Esophagus squamous epithelium (tissue), 5 donors: ENCODE data around the gene PHC3. TPM values are rescaled to one million over a fixed set of nuclear protein-coding genes. Genes with fewer than 3 reads are reported as not detected.

ENCODE experiments used
- DNase-seq: peaks from one replicate; lab custom pipeline; 2025; lab: John Stamatoyannopoulos, UW
- H3K27ac ChIP-seq, 4 donors: fragments of 200-600 bp; sonication (generic); one replicate each; pipeline ENCODE4 v1.5.1; 2016 to 2019; ENCODE audit warnings: mild to moderate bottlenecking in 1 of 4
- H3K27me3 ChIP-seq, 4 donors: fragments of 200-600 bp; sonication (generic); 1 replicate in 3 of 4; 2 replicates in 1 of 4; pipeline versions ENCODE4 v1.5.1 to v1.6.0; 2017 to 2021; ENCODE audit warnings: antibody characterized with exemption in 1 of 4
- H3K36me3 ChIP-seq, 3 donors: fragments of 200-600 bp; sonication (generic); one replicate each; pipeline ENCODE4 v1.5.1; 2016 to 2019
- H3K4me1 ChIP-seq, 3 donors: fragments of 200-600 bp; sonication (generic); one replicate each; pipeline ENCODE4 v1.5.1; 2017 to 2019
- H3K4me3 ChIP-seq, 4 donors: fragments of 200-600 bp; sonication (generic); 1 replicate in 3 of 4; 2 replicates in 1 of 4; pipeline ENCODE4 v1.5.1; 2016 to 2019; ENCODE audit warnings: mild to moderate bottlenecking in 2 of 4, moderate library complexity in 1 of 4
- H3K9me3 ChIP-seq, 3 donors: fragments of 200-600 bp; sonication (generic); one replicate each; pipeline ENCODE4 v1.5.1; 2016 to 2019
- CTCF ChIP-seq, 6 experiments: fragments of 450-650 bp in 4 of 6; fragments of 200-600 bp in 2 of 6; sonication (generic) in 2 of 6; IDR thresholded peaks; one replicate each; pipeline ENCODE4 v1.5.1; 2016 to 2019; ENCODE audit warnings: antibody characterized with exemption in 6 of 6, mild to moderate bottlenecking in 4 of 6, moderate library complexity in 4 of 6
- POLR2A ChIP-seq, 4 donors: fragments of 450-650 bp; IDR thresholded peaks; one replicate each; pipeline ENCODE4 v1.6.1; 2017; ENCODE audit warnings: antibody characterized with exemption in 4 of 4, mild to moderate bottlenecking in 4 of 4, moderate library complexity in 3 of 4
- WGBS, 2 donors: methylation state at CpG; one replicate each; pipeline ENCODE4 v1.1.5; 2018; 5-methylcytosine and 5-hydroxymethylcytosine counted together
- intact Hi-C: fragments of 100-400 bp; cut with DNase I; formaldehyde crosslinking; loops from one replicate; pipeline ENCODE4 v1.15.0; 2022
- total RNA-seq, 4 donors: library from RNA; depleted of rRNA; stranded (reverse); fragments of >200 nt; gene quantifications; one replicate each; pipeline ENCODE4 v1.1.0, GENCODE V29; 2016
- donor health status: DM: yes; HTN: yes; CAD: no.

The PHC3 gene
- total RNA-seq, 4 donors from 2014 or later = 22.1 to 47.7 (median 25.4) TPM

- no peak overlapping the region for H3K27ac ChIP-seq
- intact Hi-C loops = no loop called here
- WGBS, 2 donors = 63 to 69% methylated on average over 1 of the region's 1 CpG
These were observed 10.0 kb downstream of the PHC3 start for GRCh38 chr3:170171563-170171962.

GRCh38 chr3:170164717-170165116, 16.8 kb downstream of the PHC3 start:
- no peaks in the 10 kb centered on the region for H3K9me3 ChIP-seq
- H3K4me1 ChIP-seq = peaks cover 0 to 21% (median 11%) of the 10 kb centered on the region in 3 donors
- no peak for DNase-seq
- 40 to 59% methylated on average over 2 of the region's 2 CpGs for WGBS, 2 donors
- H3K36me3 ChIP-seq = peaks cover 0 to 93% (median 11%) of the 10 kb centered on the region in 3 donors
- H3K27ac ChIP-seq = peak overlapping the region in 3 of 4 donors; percentile 30 to 50 (median 45)
- TF ChIP-seq CTCF (IDR thresholded peaks at IDR 0.05) (no peak), POLR2A (IDR thresholded peaks at IDR 0.05) (no peak)
- no peak overlapping the region for H3K4me3 ChIP-seq
- intact Hi-C loops = no loop called here
- H3K27me3 ChIP-seq = no peaks in the 10 kb centered on the region

More at GRCh38 chr3:170171563-170171962, 10.0 kb downstream of the PHC3 start:
- no peak for DNase-seq
- peaks cover 0 to 99% (median 10%) of the 10 kb centered on the region in 3 donors for H3K36me3 ChIP-seq
- TF ChIP-seq POLR2A (IDR thresholded peaks at IDR 0.05) = no peak
- no peak for TF ChIP-seq CTCF (IDR thresholded peaks at IDR 0.05)
- no peaks in the 10 kb centered on the region for H3K27me3 ChIP-seq
- no peak overlapping the region for H3K4me3 ChIP-seq
- no peaks in the 10 kb centered on the region for H3K9me3 ChIP-seq
- H3K4me1 ChIP-seq = peaks cover 0 to 35% (median 0%) of the 10 kb centered on the region in 3 donors

GRCh38 chr3:170163956-170164645, 17.4 kb downstream of the PHC3 start:
- H3K27me3 ChIP-seq = no peaks in the 10 kb centered on the region
- no peak overlapping the region for H3K4me3 ChIP-seq
- H3K9me3 ChIP-seq = no peaks in the 10 kb centered on the region
- H3K27ac ChIP-seq = peak overlapping the region in 2 of 4 donors; percentile 45 to 50
- H3K36me3 ChIP-seq = peaks cover 0 to 91% (median 11%) of the 10 kb centered on the region in 3 donors
- intact Hi-C loops = no loop called here
- peaks cover 0 to 21% (median 11%) of the 10 kb centered on the region in 3 donors for H3K4me1 ChIP-seq
- no peak for TF ChIP-seq CTCF (IDR thresholded peaks at IDR 0.05)
- TF ChIP-seq POLR2A (IDR thresholded peaks at IDR 0.05) = no peak
- no peak for DNase-seq
- WGBS, 2 donors = 86 to 90% methylated on average over 4 of the region's 4 CpGs

GRCh38 chr3:170162630-170163029, 18.9 kb downstream of the PHC3 start:
- H3K27ac ChIP-seq = no peak overlapping the region
- H3K9me3 ChIP-seq = no peaks in the 10 kb centered on the region
- DNase-seq = no peak
- no peaks in the 10 kb centered on the region for H3K27me3 ChIP-seq
- peaks cover 0 to 21% (median 11%) of the 10 kb centered on the region in 3 donors for H3K4me1 ChIP-seq
- intact Hi-C loops = no loop called here
- TF ChIP-seq POLR2A (IDR thresholded peaks at IDR 0.05) (no peak), CTCF (IDR thresholded peaks at IDR 0.05) (no peak)
- H3K4me3 ChIP-seq = no peak overlapping the region
- peaks cover 5 to 88% (median 11%) of the 10 kb centered on the region in 3 donors for H3K36me3 ChIP-seq

GRCh38 chr3:170162052-170162451, 19.5 kb downstream of the PHC3 start:
- H3K4me3 ChIP-seq = no peak overlapping the region
- peaks cover 5 to 82% (median 7%) of the 10 kb centered on the region in 3 donors for H3K36me3 ChIP-seq
- no peak overlapping the region for H3K27ac ChIP-seq
- no peaks in the 10 kb centered on the region for H3K9me3 ChIP-seq
- DNase-seq = no peak
- TF ChIP-seq CTCF (IDR thresholded peaks at IDR 0.05) (no peak), POLR2A (IDR thresholded peaks at IDR 0.05) (no peak)
- H3K27me3 ChIP-seq = no peaks in the 10 kb centered on the region
- intact Hi-C loops = no loop called here
- peaks cover 0 to 21% (median 11%) of the 10 kb centered on the region in 3 donors for H3K4me1 ChIP-seq
